ENCODE data around the gene CD22. TPM values are rescaled to one million over a fixed set of nuclear protein-coding genes. Genes with fewer than 3 reads are reported as not detected.

CD22 gene
- total RNA-seq, 1 donor from 2014 or later = not detected

DNA sequence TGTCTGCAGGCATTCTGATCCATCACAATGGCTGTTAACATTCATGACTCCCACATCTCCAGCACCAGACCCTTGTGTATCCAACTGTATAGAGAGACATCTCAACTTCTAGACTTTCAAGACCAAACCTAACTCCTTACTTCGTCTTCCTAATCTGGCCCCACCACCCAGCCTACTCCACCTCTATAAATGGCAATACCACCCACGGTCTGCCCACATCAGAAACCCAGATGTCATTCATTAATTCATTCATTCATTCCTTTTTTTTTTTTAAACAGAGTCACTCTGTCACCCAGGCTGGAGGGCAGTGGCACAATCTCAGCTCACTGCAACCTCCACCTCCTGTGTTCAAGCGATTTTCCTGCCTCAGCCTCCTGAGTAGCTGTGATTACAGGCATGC lies 52.3 kb downstream of the CD22 start:
- DNase-seq (ENCODE audit: low read depth, low spot score) = no peak

DNA sequence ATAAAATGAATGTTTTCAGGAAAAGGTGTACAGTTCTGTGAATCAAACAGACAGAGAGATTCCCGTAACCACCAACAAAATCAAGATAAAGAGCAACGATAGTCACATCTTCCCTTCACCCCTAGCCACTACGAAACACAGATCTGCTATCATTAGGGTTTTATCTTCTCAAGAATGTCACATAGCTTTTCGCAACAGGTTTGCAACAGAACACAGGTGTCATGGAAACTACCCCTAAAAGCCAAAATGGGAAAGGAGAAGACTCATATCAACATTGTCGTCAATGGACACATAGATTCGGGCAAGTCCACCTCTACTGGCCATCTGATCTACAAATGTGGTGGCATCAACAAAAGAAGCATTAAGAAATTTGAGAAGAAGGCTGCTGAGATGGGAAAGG lies 52.9 kb downstream of the CD22 start:
- DNase-seq (ENCODE audit: low read depth, low spot score) = no peak

GRCh38 chr19:35383536-35383935 lies 54.5 kb downstream of the CD22 start:
- DNase-seq (ENCODE audit: low read depth, low spot score) = no peak

DNA sequence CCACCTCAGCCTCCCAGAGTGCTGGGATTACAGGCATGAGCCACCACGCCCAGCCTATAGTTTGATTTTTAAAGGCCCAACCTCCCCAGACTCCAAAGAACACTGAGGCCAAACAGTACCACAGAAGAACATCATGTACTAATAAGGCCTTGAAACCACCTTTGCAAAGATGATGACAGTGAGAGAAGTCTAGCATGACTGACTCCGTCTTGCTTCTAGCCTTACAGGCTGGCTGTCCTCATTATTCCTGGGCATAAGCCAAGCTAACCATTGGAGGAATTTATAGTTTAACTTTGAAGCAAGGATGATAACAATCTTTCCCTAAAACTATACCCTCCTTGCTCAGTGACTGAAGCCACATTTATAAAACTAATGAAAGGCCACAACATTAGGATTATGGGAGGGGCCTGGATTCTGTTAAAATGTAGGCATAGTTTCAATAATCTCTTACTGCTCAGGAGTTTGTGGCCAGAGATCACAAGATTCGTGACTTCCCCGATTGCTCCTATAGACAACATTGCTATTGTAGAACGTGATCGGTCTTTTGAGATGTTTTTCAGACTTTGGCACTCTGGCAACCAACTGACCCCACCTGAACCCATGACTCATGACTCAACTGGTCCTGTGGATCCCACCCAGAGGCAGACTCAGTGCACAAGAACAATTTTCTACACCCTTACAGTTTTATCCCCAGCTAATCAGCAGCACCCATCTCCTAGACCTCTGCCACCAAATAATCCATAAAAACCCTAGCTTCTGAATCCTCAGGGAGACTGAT lies 59.5 kb downstream of the CD22 start:
- DNase-seq (ENCODE audit: low read depth, low spot score) = no peak

- no peak for DNase-seq (ENCODE audit: low read depth, low spot score)
Observed at GRCh38 chr19:35389192-35389861, 60.3 kb downstream of the CD22 start.

DNA sequence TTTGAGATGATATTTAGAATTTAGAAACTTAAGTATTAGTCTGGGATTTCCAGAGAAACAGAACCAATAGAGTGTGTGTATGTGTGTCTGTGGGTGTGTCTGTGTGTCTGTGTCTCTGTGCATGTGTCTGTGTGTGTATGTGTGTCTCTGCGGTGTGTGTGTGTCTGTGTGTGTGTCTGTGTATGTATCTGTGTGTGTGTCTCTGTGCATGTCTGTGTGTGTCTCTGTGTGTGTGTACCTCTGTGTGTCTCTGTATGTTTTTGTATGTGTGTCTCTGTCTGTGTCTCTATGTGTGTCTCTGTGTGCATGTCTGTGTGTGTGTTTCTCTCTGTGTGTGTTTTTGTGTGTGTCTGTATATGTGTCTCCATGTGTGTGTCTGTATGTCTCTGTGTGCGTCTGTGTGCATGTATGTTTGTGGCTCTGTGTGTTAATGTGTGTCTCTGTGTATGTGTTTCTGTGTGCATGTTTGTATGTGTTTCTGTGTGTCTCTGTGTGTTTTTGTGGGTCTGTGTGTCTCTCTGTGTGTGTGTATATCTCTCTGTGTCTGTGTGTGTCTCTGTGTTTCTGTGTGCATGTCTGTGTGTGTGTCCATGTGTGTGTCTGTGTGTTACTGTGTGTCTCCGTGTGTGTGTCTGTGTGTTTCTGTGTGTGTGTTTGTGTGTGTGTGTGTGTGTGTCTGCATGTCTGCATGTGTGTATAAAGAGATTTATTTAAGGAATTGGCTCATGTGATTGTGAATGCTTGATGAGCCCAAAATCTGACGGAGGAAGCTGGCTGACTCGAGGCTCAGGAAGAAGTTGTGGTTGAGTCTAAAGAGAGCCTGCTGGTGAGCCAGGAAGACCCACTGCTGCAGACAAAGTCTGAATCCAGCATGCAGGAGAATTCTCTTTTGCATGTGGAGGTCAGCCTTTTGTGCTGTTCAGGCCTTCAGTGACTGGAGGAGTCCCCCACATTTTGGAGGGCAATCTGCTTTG lies 64.0 kb downstream of the CD22 start:
- DNase-seq (ENCODE audit: low read depth, low spot score) = no peak

GRCh38 chr19:35395382-35396199 lies 66.6 kb downstream of the CD22 start:
- no peak for DNase-seq (ENCODE audit: low read depth, low spot score)

DNA sequence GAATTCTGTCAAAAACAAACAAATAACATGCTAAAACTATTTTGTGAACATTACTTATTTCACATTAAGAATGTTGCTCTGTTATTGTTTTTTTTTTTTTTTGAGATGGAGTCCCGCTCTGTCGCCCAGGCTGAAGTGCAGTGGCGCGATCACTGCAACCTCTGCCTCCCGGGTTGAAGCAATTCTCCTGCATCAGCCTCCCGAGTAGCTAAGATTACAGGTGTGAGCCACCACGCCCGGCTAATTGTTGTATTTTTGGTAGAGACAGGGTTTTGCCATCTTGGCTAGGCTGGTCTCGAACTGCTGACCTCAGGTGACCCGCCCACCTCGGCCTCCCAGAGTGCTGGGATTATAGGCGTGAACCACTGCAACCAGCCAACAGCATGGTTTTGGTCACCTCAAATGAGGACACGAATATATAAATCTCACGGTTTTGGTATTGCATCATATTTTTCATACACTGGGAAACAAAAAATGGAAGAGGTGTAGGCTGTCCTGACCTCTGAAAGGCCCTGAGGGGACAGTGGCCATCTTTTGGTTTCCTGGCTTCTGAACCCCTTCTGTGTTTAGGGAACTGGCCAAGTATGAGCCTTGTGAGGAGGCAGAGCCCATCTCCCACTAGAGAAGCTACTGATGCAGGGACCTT lies 67.4 kb downstream of the CD22 start:
- no peak for DNase-seq (ENCODE audit: low read depth, low spot score)

Other genes with a start within 250 kb of the CD22 start
- not detected in 2 replicates for gene FXYD3, start 213.4 kb upstream of the CD22 start, total RNA-seq
- not detected in 2 replicates for gene LGI4, start 194.1 kb upstream of the CD22 start, total RNA-seq
- 0.26 TPM in 1 of 2 replicates, not detected in the other for gene FXYD1, start 190.4 kb upstream of the CD22 start, total RNA-seq
- gene FXYD7, start 185.9 kb upstream of the CD22 start, total RNA-seq = not detected in 2 replicates
- gene FXYD5, start 174.5 kb upstream of the CD22 start, total RNA-seq = 31.8 and 32.1 TPM in 2 replicates
- gene FAM187B, start 100.4 kb upstream of the CD22 start, total RNA-seq = not detected in 2 replicates
- gene LSR, start 80.2 kb upstream of the CD22 start, total RNA-seq = 0.25 and 0.40 TPM in 2 replicates
- 43.4 and 48.8 TPM in 2 replicates for gene USF2, start 60.2 kb upstream of the CD22 start, total RNA-seq
- 0.07 TPM in 2 replicates for gene HAMP, start 46.7 kb upstream of the CD22 start, total RNA-seq
- 0.07 TPM in 1 of 2 replicates, not detected in the other for gene MAG, start 37.0 kb upstream of the CD22 start, total RNA-seq
- not detected in 2 replicates for gene FFAR1, start 18.7 kb downstream of the CD22 start, total RNA-seq
- not detected in 2 replicates for gene FFAR3, start 29.3 kb downstream of the CD22 start, total RNA-seq
- not detected in 2 replicates for gene GPR42, start 41.9 kb downstream of the CD22 start, total RNA-seq
- not detected in 2 replicates for gene FFAR2, start 119.1 kb downstream of the CD22 start, total RNA-seq
- gene KRTDAP, start 161.3 kb downstream of the CD22 start, total RNA-seq = not detected in 2 replicates
- not detected in 2 replicates for gene DMKN, start 184.5 kb downstream of the CD22 start, total RNA-seq
- gene SBSN, start 199.1 kb downstream of the CD22 start, total RNA-seq = not detected in 2 replicates
- not detected in 2 replicates for gene GAPDHS, start 204.3 kb downstream of the CD22 start, total RNA-seq
- 74.1 and 78.8 TPM in 2 replicates for gene TMEM147, start 216.4 kb downstream of the CD22 start, total RNA-seq
- gene ATP4A, start 234.5 kb downstream of the CD22 start, total RNA-seq = not detected in 2 replicates